ENCODE data around the gene MAP7.

GRCh38 chr6:136421537-136422158 is 128.6 kb downstream of the MAP7 start:
- TF ChIP-seq CTCF (IDR thresholded peaks at IDR 0.05) (no peak), FOSL2 (IDR thresholded peaks at IDR 0.05) (no peak), FOSL2 (CRISPR knock-in tag; IDR thresholded peaks at IDR 0.05) (no peak), KDM5A (IDR thresholded peaks at IDR 0.05) (no peak), MAFK (IDR thresholded peaks at IDR 0.05; ENCODE audit: partially characterized antibody) (no peak), PBX3 (IDR thresholded peaks at IDR 0.05) (no peak), JUN (IDR thresholded peaks at IDR 0.05) (no peak), POLR2A (IDR thresholded peaks at IDR 0.05; ENCODE audit: low read length) (no peak), BHLHE40 (IDR thresholded peaks at IDR 0.05; ENCODE audit: low read depth, low read length) (no peak), RFX5 (IDR thresholded peaks at IDR 0.05) (no peak), PHF8 (IDR thresholded peaks at IDR 0.05; ENCODE audit: borderline replicate concordance, low read depth) (no peak), JUNB (IDR thresholded peaks at IDR 0.05) (no peak), EHMT2 (IDR thresholded peaks at IDR 0.05; ENCODE audit: low read depth) (no peak), CBX8 (IDR thresholded peaks at IDR 0.05) (no peak), SMC3 (IDR thresholded peaks at IDR 0.05) (no peak)
